CD8-positive, alpha-beta memory T cell (primary cell): ENCODE data around the gene ARHGAP26. TPM values are rescaled to one million over a fixed set of nuclear protein-coding genes. Genes with fewer than 3 reads are reported as not detected.

Experiments used
- CTCF ChIA-PET: fragments of 350-600 bp; sonication (Branson Sonifier 250); formaldehyde crosslinking; loops from one replicate; lab custom pipeline; 2021; ENCODE audit warnings: antibody characterized with exemption; lab: Charles Lee
- POLR2A ChIA-PET: fragments of 350-600 bp; sonication (Branson Sonifier 250); formaldehyde crosslinking; loops from one replicate; lab custom pipeline; 2021; ENCODE audit warnings: antibody characterized with exemption; lab: Charles Lee
- DNase-seq, 5 donors: peaks; one replicate each; pipeline versions ENCODE4 v3.0.0 to v3.0.0-alpha.2; 2020 to 2022; ENCODE audit warnings: mixed read lengths in 1 of 5
- H3K27ac ChIP-seq: one replicate; pipeline ENCODE4 v1.7.0; 2013; ENCODE audit warnings: low read depth, mild to moderate bottlenecking, low read length, moderate library complexity
- H3K27me3 ChIP-seq: 2 replicates; pipeline ENCODE4 v1.7.0; 2013; ENCODE audit warnings: low read length, mild to moderate bottlenecking; ENCODE audit not compliant: insufficient read depth, poor library complexity, severe bottlenecking
- H3K36me3 ChIP-seq: 2 replicates; pipeline ENCODE4 v1.7.0; 2013; ENCODE audit warnings: mild to moderate bottlenecking, low read length, moderate library complexity; ENCODE audit not compliant: insufficient read depth
- H3K4me1 ChIP-seq: 2 replicates; pipeline ENCODE4 v1.7.0; 2013; ENCODE audit warnings: mild to moderate bottlenecking, low read length, moderate library complexity; ENCODE audit not compliant: insufficient read depth
- H3K4me3 ChIP-seq: 2 replicates; pipeline ENCODE4 v1.7.0; 2013; ENCODE audit warnings: mild to moderate bottlenecking, low read length
- H3K9me3 ChIP-seq: 2 replicates; pipeline ENCODE4 v1.7.0; 2013; ENCODE audit warnings: mild to moderate bottlenecking, low read length
- H3K27ac Mint-ChIP-seq, 8 donors: one replicate each; pipeline ENCODE4 v1.8.0; 2020 to 2021; ENCODE audit warnings: mixed read lengths in 8 of 8, mild to moderate bottlenecking in 6 of 8, inconsistent platforms in 3 of 8, moderate library complexity in 3 of 8
- H3K27me3 Mint-ChIP-seq, 2 donors: one replicate each; pipeline ENCODE4 v1.8.0; 2020 to 2021; ENCODE audit warnings: mixed read lengths in 2 of 2, mild to moderate bottlenecking in 1 of 2, moderate library complexity in 1 of 2
- H3K36me3 Mint-ChIP-seq, 3 donors: one replicate each; pipeline ENCODE4 v1.8.0; 2020 to 2021; ENCODE audit warnings: mixed read lengths in 3 of 3, inconsistent platforms in 1 of 3, mild to moderate bottlenecking in 1 of 3
- H3K4me1 Mint-ChIP-seq, 3 donors: one replicate each; pipeline ENCODE4 v1.8.0; 2020 to 2021; ENCODE audit warnings: mixed read lengths in 3 of 3, inconsistent platforms in 1 of 3, mild to moderate bottlenecking in 1 of 3
- H3K4me3 Mint-ChIP-seq, 7 donors: one replicate each; pipeline ENCODE4 v1.8.0; 2020 to 2021; ENCODE audit warnings: mixed read lengths in 7 of 7, mild to moderate bottlenecking in 6 of 7, moderate library complexity in 4 of 7, inconsistent platforms in 2 of 7
- H3K9me3 Mint-ChIP-seq, 5 donors: one replicate each; pipeline ENCODE4 v1.8.0; 2020 to 2022; ENCODE audit warnings: mixed read lengths in 5 of 5, mild to moderate bottlenecking in 3 of 5, moderate library complexity in 2 of 5, inconsistent platforms in 1 of 5
- polyA plus RNA-seq: library from polyadenylated mRNA; unstranded; fragments of 300-500 nt; fragmentation: Illumina TruSeq; gene quantifications from one replicate; pipeline ENCODE4 v1.2.3, GENCODE V29; 2021
- total RNA-seq, 2 experiments: library from RNA; stranded (reverse); gene quantifications; one replicate each; pipeline ENCODE4 v1.2.3, GENCODE V29; 2021

ARHGAP26 gene
- total and polyA plus RNA-seq, 3 experiments from 2014 or later: 16.7 to 37.1 (median 19.7) TPM

- H3K27me3 Mint-ChIP-seq: no peaks in the 10 kb centered on the region
- H3K9me3 Mint-ChIP-seq: no peaks in the 10 kb centered on the region
- ChIA-PET CTCF (interaction anchor here (3.0 to 12.3 kb wide), 3 partner anchors 14 to 159 kb away, joined by 11 to 143 read pairs (median 31); no protein-coding TSS in a partner anchor), POLR2A (no interaction called here)
- DNase-seq: no peak
- no peaks in the 10 kb centered on the region for H3K27me3 ChIP-seq
- H3K4me1 Mint-ChIP-seq: peaks cover 30 to 35% (median 30%) of the 10 kb centered on the region in 3 donors
- H3K27ac Mint-ChIP-seq: peak overlapping the region in 1 of 8 donors; percentile 4
- no peaks in the 10 kb centered on the region for H3K9me3 ChIP-seq
- peaks cover 0 to 39% (median 3%) of the 10 kb centered on the region in 3 donors for H3K36me3 Mint-ChIP-seq
- H3K4me3 ChIP-seq: no peak overlapping the region
- H3K4me1 ChIP-seq: no peaks in the 10 kb centered on the region
- H3K4me3 Mint-ChIP-seq: no peak overlapping the region
- H3K36me3 ChIP-seq: peaks cover 4% of the 10 kb centered on the region
- no peak overlapping the region for H3K27ac ChIP-seq
Observed at GRCh38 chr5:142874540-142874939, 104.4 kb downstream of the ARHGAP26 start.

GRCh38 chr5:142875936-142876335 lies 105.8 kb downstream of the ARHGAP26 start:
- H3K27me3 ChIP-seq: no peaks in the 10 kb centered on the region
- no peak for DNase-seq
- H3K27ac ChIP-seq: no peak overlapping the region
- H3K36me3 Mint-ChIP-seq: peaks cover 0 to 45% (median 3%) of the 10 kb centered on the region in 3 donors
- H3K4me3 ChIP-seq: no peak overlapping the region
- H3K27me3 Mint-ChIP-seq: no peaks in the 10 kb centered on the region
- peaks cover 22 to 27% (median 22%) of the 10 kb centered on the region in 3 donors for H3K4me1 Mint-ChIP-seq
- no peaks in the 10 kb centered on the region for H3K9me3 ChIP-seq
- no peak overlapping the region for H3K4me3 Mint-ChIP-seq
- peaks cover 7% of the 10 kb centered on the region for H3K36me3 ChIP-seq
- CTCF ChIA-PET: interaction anchor here (0.9 to 12.3 kb wide), 5 partner anchors 9 to 160 kb away, joined by 4 to 143 read pairs (median 11); no protein-coding TSS in a partner anchor
- H3K9me3 Mint-ChIP-seq: no peaks in the 10 kb centered on the region
- H3K4me1 ChIP-seq: no peaks in the 10 kb centered on the region
- peak overlapping the region in 3 of 8 donors; percentile 15 to 33 (median 27) for H3K27ac Mint-ChIP-seq
- POLR2A ChIA-PET: interaction anchor here (0.7 kb wide), 1 partner anchor 128 kb away, joined by 7 read pairs; no protein-coding TSS in a partner anchor

- Histone ChIP-seq H3K4me1 (no peaks in the 10 kb centered on the region), H3K27me3 (no peaks in the 10 kb centered on the region), H3K27ac (no peak overlapping the region), H3K9me3 (no peaks in the 10 kb centered on the region), H3K4me3 (no peak overlapping the region), H3K36me3 (peaks cover 8% of the 10 kb centered on the region)
- no peaks in the 10 kb centered on the region for H3K9me3 Mint-ChIP-seq
- peaks cover 15 to 18% (median 15%) of the 10 kb centered on the region in 3 donors for H3K4me1 Mint-ChIP-seq
- no peak overlapping the region for H3K4me3 Mint-ChIP-seq
- no peaks in the 10 kb centered on the region for H3K27me3 Mint-ChIP-seq
- H3K27ac Mint-ChIP-seq: peak overlapping the region in 3 of 8 donors; percentile 6 to 75 (median 47)
- DNase-seq: no peak
- peaks cover 0 to 50% (median 5%) of the 10 kb centered on the region in 3 donors for H3K36me3 Mint-ChIP-seq
- ChIA-PET POLR2A (interaction anchor here (0.7 kb wide), 1 partner anchor 128 kb away, joined by 7 read pairs; no protein-coding TSS in a partner anchor), CTCF (interaction anchor here (1.0 to 12.3 kb wide), 4 partner anchors 10 to 161 kb away, joined by 3 to 143 read pairs (median 4); partner anchors contain the start of gene ARHGAP26)
Observed at GRCh38 chr5:142876817-142877216, 106.6 kb downstream of the ARHGAP26 start.

- ChIA-PET POLR2A (no interaction called here), CTCF (interaction anchor here (7.5 to 12.3 kb wide), 2 partner anchors 129 to 163 kb away, joined by 88 to 143 read pairs; no protein-coding TSS in a partner anchor)
- Mint-ChIP-seq H3K4me3 (no peak overlapping the region), H3K36me3 (peaks cover 0 to 60% (median 9%) of the 10 kb centered on the region in 3 donors), H3K4me1 (peaks cover 6 to 9% (median 9%) of the 10 kb centered on the region in 3 donors), H3K27me3 (no peaks in the 10 kb centered on the region), H3K9me3 (no peaks in the 10 kb centered on the region), H3K27ac (peak overlapping the region in 5 of 8 donors; percentile 2 to 87 (median 78))
- peaks cover 8% of the 10 kb centered on the region for H3K36me3 ChIP-seq
- no peaks in the 10 kb centered on the region for H3K9me3 ChIP-seq
- H3K27me3 ChIP-seq: no peaks in the 10 kb centered on the region
- no peaks in the 10 kb centered on the region for H3K4me1 ChIP-seq
- H3K4me3 ChIP-seq: no peak overlapping the region
- DNase-seq: no peak
- H3K27ac ChIP-seq: no peak overlapping the region
Observed at GRCh38 chr5:142878111-142878510, 107.9 kb downstream of the ARHGAP26 start.

GRCh38 chr5:142878638-142879037 lies 108.5 kb downstream of the ARHGAP26 start:
- H3K27ac ChIP-seq: no peak overlapping the region
- CTCF ChIA-PET: interaction anchor here (1.9 to 12.3 kb wide), 8 partner anchors 10 to 180 kb away, joined by 4 to 143 read pairs (median 17); no protein-coding TSS in a partner anchor
- POLR2A ChIA-PET: no interaction called here
- H3K4me3 ChIP-seq: no peak overlapping the region
- Mint-ChIP-seq H3K27ac (peak overlapping the region in 5 of 8 donors; percentile 1 to 87 (median 24)), H3K4me3 (no peak overlapping the region), H3K4me1 (peaks cover 4 to 9% (median 4%) of the 10 kb centered on the region in 3 donors), H3K27me3 (no peaks in the 10 kb centered on the region), H3K9me3 (no peaks in the 10 kb centered on the region), H3K36me3 (peaks cover 0 to 59% (median 7%) of the 10 kb centered on the region in 3 donors)
- no peaks in the 10 kb centered on the region for H3K4me1 ChIP-seq
- no peak for DNase-seq
- no peaks in the 10 kb centered on the region for H3K27me3 ChIP-seq
- H3K36me3 ChIP-seq: peaks cover 8% of the 10 kb centered on the region
- H3K9me3 ChIP-seq: no peaks in the 10 kb centered on the region

- POLR2A ChIA-PET: interaction anchor here (1.9 kb wide), 1 partner anchor 133 kb away, joined by 6 read pairs; no protein-coding TSS in a partner anchor
Observed at GRCh38 chr5:142881076-142881783, 111.1 kb downstream of the ARHGAP26 start.

GRCh38 chr5:142881784-142882126 lies 111.6 kb downstream of the ARHGAP26 start:
- peaks cover 0 to 63% (median 11%) of the 10 kb centered on the region in 3 donors for H3K36me3 Mint-ChIP-seq
- no peaks in the 10 kb centered on the region for H3K9me3 ChIP-seq
- no peaks in the 10 kb centered on the region for H3K27me3 Mint-ChIP-seq
- no peak overlapping the region for H3K4me3 Mint-ChIP-seq
- peaks cover 5% of the 10 kb centered on the region for H3K36me3 ChIP-seq
- ChIA-PET POLR2A (no interaction called here), CTCF (interaction anchor here (1.0 to 12.3 kb wide), 14 partner anchors 7 to 521 kb away, joined by 3 to 143 read pairs (median 12); partner anchors contain the start of gene NR3C1)
- no peaks in the 10 kb centered on the region for H3K4me1 ChIP-seq
- no peaks in the 10 kb centered on the region for H3K27me3 ChIP-seq
- H3K4me1 Mint-ChIP-seq: peaks cover 20 to 25% (median 20%) of the 10 kb centered on the region in 3 donors
- no peak overlapping the region for H3K27ac Mint-ChIP-seq
- no peaks in the 10 kb centered on the region for H3K9me3 Mint-ChIP-seq
- no peak overlapping the region for H3K4me3 ChIP-seq
- no peak overlapping the region for H3K27ac ChIP-seq
- no peak for DNase-seq

More at GRCh38 chr5:142881076-142881783, 111.1 kb downstream of the ARHGAP26 start:
- no peaks in the 10 kb centered on the region for H3K4me1 ChIP-seq
- H3K27ac Mint-ChIP-seq: peak overlapping the region in 1 of 8 donors; percentile 70
- H3K27me3 ChIP-seq: no peaks in the 10 kb centered on the region
- no peaks in the 10 kb centered on the region for H3K9me3 ChIP-seq
- CTCF ChIA-PET: interaction anchor here (1.0 to 12.3 kb wide), 20 partner anchors 8 to 522 kb away, joined by 3 to 143 read pairs (median 6); partner anchors contain the start of gene NR3C1
- H3K4me3 Mint-ChIP-seq: no peak overlapping the region
- H3K36me3 ChIP-seq: peaks cover 5% of the 10 kb centered on the region
- no peak overlapping the region for H3K4me3 ChIP-seq
- peaks cover 0 to 62% (median 11%) of the 10 kb centered on the region in 3 donors for H3K36me3 Mint-ChIP-seq
- DNase-seq: no peak
- H3K27me3 Mint-ChIP-seq: no peaks in the 10 kb centered on the region
- H3K4me1 Mint-ChIP-seq: peaks cover 19 to 25% (median 20%) of the 10 kb centered on the region in 3 donors
- no peaks in the 10 kb centered on the region for H3K9me3 Mint-ChIP-seq
- H3K27ac ChIP-seq: no peak overlapping the region
